ENCODE measurements around the gene FASTKD2.

Gene FASTKD2

DNA sequence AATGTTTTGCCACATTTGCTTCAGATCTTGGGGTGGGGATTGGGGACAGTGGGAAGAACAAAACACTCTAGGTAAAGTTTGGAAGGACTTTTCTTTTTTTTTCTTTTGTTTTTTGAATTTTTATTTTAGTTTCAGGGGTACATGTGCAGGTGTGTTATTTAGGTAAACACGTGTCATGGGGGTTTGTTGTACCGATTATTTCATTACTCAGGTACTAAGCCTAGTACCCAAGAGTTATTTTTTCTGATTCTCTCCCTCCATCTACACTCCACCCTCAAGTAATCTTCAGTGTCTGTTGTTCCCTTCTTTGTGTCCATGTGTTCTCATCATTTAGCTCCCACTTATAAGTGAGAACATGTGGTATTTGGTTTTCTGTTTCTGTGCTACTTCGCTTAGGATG is 73.3 kb downstream of the FASTKD2 start:
- Histone ChIP-seq H4K20me1 (ENCODE audit: insufficient read depth, low read length) (no peaks in the 10 kb centered on the region), H3K36me3 (replicated peaks; ENCODE audit: insufficient read depth, low read length) (no peaks in the 10 kb centered on the region), H3F3A (ENCODE audit: insufficient read depth, low read length) (no peaks in the 10 kb centered on the region), H3K9me3 (replicated peaks; ENCODE audit: insufficient read depth, low read length) (no peaks in the 10 kb centered on the region), H3K79me2 (ENCODE audit: low read length) (no peaks in the 10 kb centered on the region), H3K4me2 (ENCODE audit: low read depth, low read length) (no peak overlapping the region), H3K9me2 (replicated peaks; ENCODE audit: insufficient read depth, low read length) (no peaks in the 10 kb centered on the region), H3K9ac (ENCODE audit: low read length) (no peak overlapping the region), H3K27ac (ENCODE audit: low read length) (no peak overlapping the region), H3K4me3 (ENCODE audit: low read length) (no peak overlapping the region), H3K4me1 (ENCODE audit: low read length) (no peaks in the 10 kb centered on the region), H3K27me3 (replicated peaks; ENCODE audit: insufficient read depth, low read length) (no peaks in the 10 kb centered on the region), H2AFZ (ENCODE audit: low read length) (no peak overlapping the region)
- DNase-seq, result no peak
- TF ChIP-seq EZH2 (optimal IDR thresholded peaks at IDR 0.05; ENCODE audit: low read depth, low read length) (no peak), EZH2phosphoT487 (IDR thresholded peaks at IDR 0.05; ENCODE audit: low read length) (no peak)
- TF ChIP-seq, protein P1, sequence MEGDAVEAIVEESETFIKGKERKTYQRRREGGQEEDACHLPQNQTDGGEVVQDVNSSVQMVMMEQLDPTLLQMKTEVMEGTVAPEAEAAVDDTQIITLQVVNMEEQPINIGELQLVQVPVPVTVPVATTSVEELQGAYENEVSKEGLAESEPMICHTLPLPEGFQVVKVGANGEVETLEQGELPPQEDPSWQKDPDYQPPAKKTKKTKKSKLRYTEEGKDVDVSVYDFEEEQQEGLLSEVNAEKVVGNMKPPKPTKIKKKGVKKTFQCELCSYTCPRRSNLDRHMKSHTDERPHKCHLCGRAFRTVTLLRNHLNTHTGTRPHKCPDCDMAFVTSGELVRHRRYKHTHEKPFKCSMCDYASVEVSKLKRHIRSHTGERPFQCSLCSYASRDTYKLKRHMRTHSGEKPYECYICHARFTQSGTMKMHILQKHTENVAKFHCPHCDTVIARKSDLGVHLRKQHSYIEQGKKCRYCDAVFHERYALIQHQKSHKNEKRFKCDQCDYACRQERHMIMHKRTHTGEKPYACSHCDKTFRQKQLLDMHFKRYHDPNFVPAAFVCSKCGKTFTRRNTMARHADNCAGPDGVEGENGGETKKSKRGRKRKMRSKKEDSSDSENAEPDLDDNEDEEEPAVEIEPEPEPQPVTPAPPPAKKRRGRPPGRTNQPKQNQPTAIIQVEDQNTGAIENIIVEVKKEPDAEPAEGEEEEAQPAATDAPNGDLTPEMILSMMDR (IDR thresholded peaks at IDR 0.05; ENCODE audit: low read length), result no peak

DNA sequence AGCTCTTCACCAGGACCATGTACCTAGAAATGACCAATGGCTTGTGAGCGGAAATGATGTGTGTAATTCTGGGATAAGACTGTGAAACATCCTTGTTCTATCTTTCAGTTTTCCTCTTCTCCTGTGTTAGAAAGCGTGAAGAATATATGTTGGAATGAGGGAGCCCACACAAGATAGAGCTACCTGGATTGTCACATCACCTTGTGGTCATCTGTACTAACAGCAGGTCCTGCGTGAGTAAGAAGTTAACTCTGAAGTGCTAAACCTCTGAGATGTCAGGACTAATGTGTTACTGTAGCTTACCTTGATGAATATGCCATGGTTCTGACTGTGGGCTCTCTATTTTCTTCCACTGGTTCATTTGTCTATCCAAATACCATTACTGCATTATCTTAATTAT is 75.6 kb downstream of the FASTKD2 start:
- no peak overlapping the region for H3K4me2 ChIP-seq (ENCODE audit: low read depth, low read length)
- no peaks in the 10 kb centered on the region for H3K9me3 ChIP-seq (replicated peaks; ENCODE audit: insufficient read depth, low read length)
- no peaks in the 10 kb centered on the region for H3K79me2 ChIP-seq (ENCODE audit: low read length)
- no peak overlapping the region for H3K27ac ChIP-seq (ENCODE audit: low read length)
- TF ChIP-seq EZH2 (optimal IDR thresholded peaks at IDR 0.05; ENCODE audit: low read depth, low read length) (no peak), EZH2phosphoT487 (IDR thresholded peaks at IDR 0.05; ENCODE audit: low read length) (no peak)
- TF ChIP-seq, protein P1 (IDR thresholded peaks at IDR 0.05; ENCODE audit: low read length), result no peak
- no peak overlapping the region for H3K9ac ChIP-seq (ENCODE audit: low read length)
- DNase-seq, result no peak
- no peak overlapping the region for H3K4me3 ChIP-seq (ENCODE audit: low read length)
- no peaks in the 10 kb centered on the region for H3K9me2 ChIP-seq (replicated peaks; ENCODE audit: insufficient read depth, low read length)
- H4K20me1 ChIP-seq (ENCODE audit: insufficient read depth, low read length), result no peaks in the 10 kb centered on the region
- no peaks in the 10 kb centered on the region for H3K4me1 ChIP-seq (ENCODE audit: low read length)
- H3F3A ChIP-seq (ENCODE audit: insufficient read depth, low read length), result no peaks in the 10 kb centered on the region
- H3K36me3 ChIP-seq (replicated peaks; ENCODE audit: insufficient read depth, low read length), result no peaks in the 10 kb centered on the region
- H3K27me3 ChIP-seq (replicated peaks; ENCODE audit: insufficient read depth, low read length), result no peaks in the 10 kb centered on the region
- no peak overlapping the region for H2AFZ ChIP-seq (ENCODE audit: low read length)
